TTC549 (cell line): ENCODE results near the gene ARHGAP10.
"Not testable (repeated sequence)": the region's sequence is repeated elsewhere in the genome, so short reads cannot be mapped to it uniquely, and the experiment has no call there.

Source experiments
- FAIRE-seq: peaks from 2 replicates; lab custom pipeline; 2012; peaks lifted over from hg19 to GRCh38; lab: Jason Lieb, UNC

ARHGAP10 gene

GRCh38 chr4:147851135-147851534, 119.2 kb downstream of the ARHGAP10 start:
- FAIRE-seq = no peak

- no peak for FAIRE-seq
Measured at GRCh38 chr4:147853706-147854105, 121.8 kb downstream of the ARHGAP10 start.

GRCh38 chr4:147854154-147854553, 122.3 kb downstream of the ARHGAP10 start:
- no peak for FAIRE-seq

DNA sequence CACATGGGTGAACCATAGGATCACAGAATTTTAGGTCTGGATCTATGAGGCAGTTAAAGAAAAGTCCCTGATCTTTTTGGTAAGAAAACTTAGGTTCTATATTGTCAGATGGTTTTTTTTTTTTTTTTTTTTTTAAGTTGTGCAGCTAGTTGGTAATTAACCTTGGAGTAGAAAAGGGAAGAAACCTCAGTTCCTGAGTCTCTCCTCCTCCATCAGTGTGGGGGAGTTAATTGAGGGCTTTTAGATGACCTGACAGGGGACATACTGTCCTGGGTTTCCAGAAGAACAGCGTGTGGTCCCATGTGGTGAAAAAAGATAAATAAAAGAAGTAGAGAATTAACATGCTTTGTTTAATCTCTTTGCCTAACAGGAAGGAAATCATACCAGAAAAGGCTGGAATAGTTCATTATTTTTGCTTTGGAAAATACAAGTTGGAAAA, 123.7 kb downstream of the ARHGAP10 start:
- no peak for FAIRE-seq

DNA sequence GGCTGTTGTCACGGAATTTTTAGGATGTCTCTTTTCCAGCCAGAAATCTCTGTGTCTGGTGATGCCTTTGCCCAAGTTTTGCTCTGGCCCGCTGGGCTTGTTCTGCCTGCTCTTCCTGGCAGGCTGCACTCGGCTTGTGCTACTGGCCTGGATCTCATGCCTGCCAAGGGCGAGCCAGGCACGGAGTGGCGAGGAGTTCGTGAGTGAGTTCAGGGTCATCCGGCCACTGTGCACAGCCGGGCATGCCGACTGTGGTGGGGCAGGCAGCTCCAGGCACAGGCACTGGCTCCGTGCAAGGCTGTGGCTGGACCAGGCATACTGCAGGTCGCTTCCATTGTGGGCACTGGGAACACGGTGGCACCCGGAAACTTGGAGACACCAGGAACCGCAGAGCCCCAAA, 129.1 kb downstream of the ARHGAP10 start:
- no peak for FAIRE-seq

DNA sequence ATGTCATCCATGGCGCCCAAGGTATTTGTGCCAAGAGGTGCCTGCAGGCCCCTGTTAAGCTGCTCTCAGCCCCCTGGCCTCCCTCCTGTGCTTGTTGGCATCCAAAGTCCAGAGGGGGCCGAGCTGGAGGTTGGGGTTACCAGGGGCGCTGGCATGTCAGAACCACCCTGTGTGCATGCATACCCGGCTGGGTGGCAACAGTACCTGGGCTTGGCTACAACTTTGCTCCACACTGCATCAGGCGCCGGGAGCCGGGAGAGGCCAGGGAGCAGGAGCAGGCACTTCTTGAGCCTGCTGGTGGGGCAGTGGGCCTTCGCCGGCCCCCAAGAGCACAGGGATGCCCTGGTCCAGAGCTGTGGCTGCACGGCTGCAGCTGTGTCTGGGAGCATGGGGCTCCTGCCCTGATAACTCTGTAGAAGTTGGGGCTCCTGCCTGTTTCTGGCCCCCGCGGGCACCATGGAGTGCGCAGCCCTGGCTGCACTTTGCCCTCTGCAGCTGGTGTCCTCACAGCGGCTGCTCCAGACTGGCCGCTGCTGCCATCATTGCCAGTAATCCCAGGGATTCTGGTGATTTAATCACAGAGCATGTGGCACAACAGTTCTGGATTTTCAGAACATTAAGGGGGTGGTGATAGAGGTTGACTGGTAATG, 130.3 kb downstream of the ARHGAP10 start:
- no peak for FAIRE-seq

DNA sequence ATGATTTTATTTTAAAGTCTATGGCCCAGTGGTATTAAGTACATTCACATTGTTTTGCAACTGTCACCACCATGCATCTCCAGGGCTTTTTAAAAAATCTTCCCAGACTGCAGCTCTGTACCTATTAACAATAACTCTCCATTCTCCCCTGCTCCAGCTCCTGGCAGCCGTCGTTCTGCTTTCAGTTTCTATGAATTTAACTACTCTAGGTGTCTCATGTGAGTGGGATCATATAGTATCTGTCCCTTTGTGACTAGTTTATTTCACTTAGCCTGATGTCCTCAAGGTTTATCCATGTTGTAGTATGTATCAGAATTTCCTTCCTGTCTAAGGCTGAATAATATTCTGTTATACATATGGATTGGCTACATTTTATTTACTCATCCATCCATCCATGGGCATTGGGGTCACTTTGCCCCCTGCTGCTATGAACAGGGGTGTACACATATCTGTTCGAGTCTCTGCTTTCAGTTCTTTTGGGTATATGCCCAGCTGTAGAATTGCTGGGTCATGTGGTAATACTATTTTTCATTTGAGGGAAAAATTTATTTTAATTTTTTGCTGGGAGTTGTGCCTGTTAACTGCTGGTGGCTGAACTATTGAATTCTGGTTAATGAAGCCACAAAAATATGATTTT, 131.3 kb downstream of the ARHGAP10 start:
- FAIRE-seq = no peak

DNA sequence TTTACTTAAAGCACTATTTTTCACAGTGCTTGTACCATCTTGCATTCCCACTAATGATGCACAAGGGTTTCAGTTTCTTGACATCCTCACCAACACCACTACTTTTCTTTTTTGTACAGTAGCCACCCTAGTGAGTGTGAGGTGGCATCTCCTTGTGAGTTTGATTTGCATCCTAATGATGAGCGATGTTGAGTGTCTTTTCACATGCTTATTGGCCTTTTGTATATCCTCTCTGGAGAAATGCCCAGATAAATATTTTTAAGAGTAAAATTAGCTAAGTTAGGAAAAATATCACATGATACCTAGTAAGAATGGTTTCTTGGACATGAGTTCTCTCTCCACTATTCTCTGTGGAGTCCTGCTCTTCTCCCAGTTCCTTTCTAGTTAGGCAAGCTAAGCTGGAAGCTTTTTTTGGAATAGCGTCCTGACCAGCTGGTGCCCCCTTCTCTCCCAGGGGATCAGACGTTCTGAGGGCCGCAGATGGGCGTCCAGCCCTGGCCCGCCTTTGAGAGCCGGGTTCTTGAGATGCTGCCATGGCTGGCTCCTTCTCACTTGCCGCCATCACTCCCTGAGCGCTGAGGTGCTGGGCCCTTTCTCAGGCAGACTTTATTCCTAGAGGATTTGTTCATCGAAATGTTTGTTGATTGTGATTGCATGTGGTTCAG, 132.1 kb downstream of the ARHGAP10 start:
- FAIRE-seq = no peak

DNA sequence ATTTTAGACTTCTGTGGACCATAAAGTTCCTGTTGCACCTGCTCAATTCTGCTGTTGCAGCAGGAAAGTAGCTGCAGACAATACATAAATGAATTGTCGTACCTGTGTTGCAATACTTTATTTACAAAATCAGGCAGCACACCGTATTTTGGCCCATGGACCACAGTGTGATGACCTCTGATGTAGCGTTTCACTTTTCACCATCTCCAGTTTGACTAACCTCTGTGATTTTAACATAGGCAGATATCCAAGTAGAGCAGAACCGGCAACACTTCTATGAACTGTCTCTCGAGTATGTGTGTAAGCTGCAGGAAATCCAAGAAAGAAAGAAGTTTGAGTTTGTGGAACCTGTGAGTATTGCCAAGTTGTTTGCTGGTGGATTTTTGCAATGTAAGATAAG, 132.7 kb downstream of the ARHGAP10 start:
- no peak for FAIRE-seq

- no peak for FAIRE-seq
Measured at GRCh38 chr4:147865926-147866325, 134.0 kb downstream of the ARHGAP10 start.

DNA sequence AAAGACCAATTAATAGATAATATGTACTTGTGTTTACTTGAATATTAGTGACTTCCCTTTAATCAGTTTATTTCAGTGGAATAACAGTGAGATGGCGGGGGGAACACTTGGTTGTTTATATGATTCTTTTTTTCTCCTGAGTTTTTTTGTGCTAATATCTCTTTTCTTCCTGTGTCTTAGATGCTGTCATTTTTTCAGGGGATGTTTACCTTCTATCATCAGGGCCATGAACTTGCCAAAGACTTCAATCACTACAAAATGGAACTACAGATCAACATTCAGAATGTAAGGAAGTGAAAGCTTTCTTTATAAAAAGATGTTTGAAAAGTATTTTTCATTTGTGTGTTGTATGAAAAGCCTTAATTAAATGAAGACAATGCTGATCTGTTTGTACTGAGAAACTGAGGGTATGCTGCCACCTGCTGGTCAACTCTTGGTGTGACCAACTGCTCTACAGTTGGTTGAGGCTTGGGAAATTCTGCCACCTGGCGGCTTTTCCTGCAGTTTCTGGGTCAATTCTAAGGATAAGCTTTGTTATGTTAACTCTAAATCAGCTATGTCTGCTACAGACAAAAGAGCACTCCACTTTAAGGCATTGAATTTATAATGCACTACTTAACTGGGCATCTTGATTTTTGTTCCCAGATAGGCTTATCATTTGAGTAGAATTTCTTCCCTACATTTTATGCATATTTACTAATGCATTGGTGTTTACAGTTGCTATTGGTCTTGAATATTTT, 134.8 kb downstream of the ARHGAP10 start:
- peak; percentile 94 for FAIRE-seq

GRCh38 chr4:147874109-147874508, 142.2 kb downstream of the ARHGAP10 start:
- FAIRE-seq = no peak

- no peak for FAIRE-seq
Measured at GRCh38 chr4:147877308-147877771, 145.5 kb downstream of the ARHGAP10 start.

- no peak for FAIRE-seq
Measured at GRCh38 chr4:147879676-147880075, 147.8 kb downstream of the ARHGAP10 start.

DNA sequence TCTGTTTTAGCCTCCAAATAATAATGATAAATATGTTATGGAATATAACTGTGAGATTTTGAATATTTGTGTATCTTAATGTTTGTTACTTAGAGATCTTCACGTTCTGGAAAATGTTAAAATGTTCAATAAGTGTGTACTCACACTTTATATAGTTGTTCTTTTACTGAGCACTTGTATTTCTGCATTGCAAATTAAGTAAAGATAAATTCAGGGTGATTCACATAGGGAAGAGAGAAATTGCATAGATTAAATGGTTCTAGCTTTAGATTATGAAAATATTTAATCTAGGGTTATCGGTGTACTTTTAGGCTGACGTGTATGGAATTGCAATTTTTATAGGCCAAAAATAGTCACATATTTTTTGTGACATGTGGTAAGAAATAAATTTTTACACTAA, 148.6 kb downstream of the ARHGAP10 start:
- no peak for FAIRE-seq

- FAIRE-seq = no peak
Measured at GRCh38 chr4:147884536-147884935, 152.6 kb downstream of the ARHGAP10 start.

- not testable (repeated sequence) for FAIRE-seq
Measured at GRCh38 chr4:147885216-147885615, 153.3 kb downstream of the ARHGAP10 start.

GRCh38 chr4:147891476-147892115, 159.7 kb downstream of the ARHGAP10 start:
- FAIRE-seq = no peak

DNA sequence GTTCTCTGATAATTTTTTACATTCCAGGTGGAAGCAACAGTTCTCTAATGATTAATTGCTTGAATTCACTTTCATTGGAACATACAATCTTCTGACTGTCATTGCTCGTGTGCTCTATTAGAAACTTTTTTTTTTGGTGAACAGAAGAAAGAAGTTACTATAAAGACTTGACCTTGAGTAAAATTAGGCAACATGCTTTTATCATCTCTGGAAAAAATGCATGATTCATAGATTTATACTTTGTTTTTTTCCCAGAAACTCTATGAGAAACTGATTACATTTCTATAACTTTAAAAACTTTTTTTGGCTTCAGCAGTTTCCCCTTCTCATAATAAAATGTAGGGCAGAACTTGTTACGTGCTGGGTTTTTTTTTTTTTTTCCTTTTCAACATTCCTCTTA, 167.6 kb downstream of the ARHGAP10 start:
- no peak for FAIRE-seq

GRCh38 chr4:147901388-147901787, 169.5 kb downstream of the ARHGAP10 start:
- FAIRE-seq = no peak

- FAIRE-seq = no peak
Measured at GRCh38 chr4:147901916-147902315, 170.0 kb downstream of the ARHGAP10 start.

GRCh38 chr4:147909225-147909624, 177.3 kb downstream of the ARHGAP10 start:
- FAIRE-seq = no peak
